Erythroblast (primary cell): Measurements from ENCODE around the gene TTC38.

Experiments used
- GATA1 ChIP-seq: IDR thresholded peaks from 2 replicates; pipeline ENCODE4 v1.6.1; 2011; ENCODE audit warnings: low read depth, mild to moderate bottlenecking, control low read depth, low read length, moderate library complexity
- POLR2A ChIP-seq: IDR thresholded peaks from 2 replicates; pipeline ENCODE4 v1.6.1; 2011; ENCODE audit warnings: mild to moderate bottlenecking, low read length

- TF ChIP-seq POLR2A = no peak
- no peak for TF ChIP-seq GATA1
Measured at GRCh38 chr22:46293577-46294260, 25.9 kb downstream of the TTC38 start.
